HUDEP-2 (cell line): ENCODE measurements around the gene SPINK1.
"Not testable (repeated sequence)": the region's sequence is repeated elsewhere in the genome, so short reads cannot be mapped to it uniquely, and the experiment has no call there.

ENCODE experiments used
- DNase-seq, 76 experiments: peaks; one replicate each; lab custom pipeline; 2025; ENCODE audit not compliant: unreplicated experiment in 76 of 76; lab: John Stamatoyannopoulos, UW

Gene SPINK1, protein sequence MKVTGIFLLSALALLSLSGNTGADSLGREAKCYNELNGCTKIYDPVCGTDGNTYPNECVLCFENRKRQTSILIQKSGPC

DNA sequence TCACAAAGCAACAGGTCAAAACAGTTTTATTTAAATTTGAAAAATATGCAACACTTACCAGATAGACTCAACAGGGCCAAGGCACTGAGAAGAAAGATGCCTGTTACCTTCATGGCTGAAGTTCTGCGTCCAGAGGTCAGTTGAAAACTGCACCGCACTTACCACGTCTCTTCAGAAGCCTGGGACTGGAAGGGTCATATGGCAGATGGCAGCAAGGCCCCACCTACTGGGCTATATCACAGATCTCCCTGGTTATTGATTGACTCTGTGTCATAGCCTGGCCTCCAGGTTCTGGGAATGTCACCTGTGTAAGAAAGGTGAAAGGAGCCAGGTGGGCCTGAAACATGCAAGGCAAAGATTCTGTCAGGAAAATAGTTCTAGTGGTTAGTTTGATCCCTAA is at the start of gene SPINK1:
SPINK1 (minus strand) TSS at position 207 of the 400 bp plus-strand sequence; CDS start at position 113, 94 bp downstream.
- DNase-seq: no peak

DNA sequence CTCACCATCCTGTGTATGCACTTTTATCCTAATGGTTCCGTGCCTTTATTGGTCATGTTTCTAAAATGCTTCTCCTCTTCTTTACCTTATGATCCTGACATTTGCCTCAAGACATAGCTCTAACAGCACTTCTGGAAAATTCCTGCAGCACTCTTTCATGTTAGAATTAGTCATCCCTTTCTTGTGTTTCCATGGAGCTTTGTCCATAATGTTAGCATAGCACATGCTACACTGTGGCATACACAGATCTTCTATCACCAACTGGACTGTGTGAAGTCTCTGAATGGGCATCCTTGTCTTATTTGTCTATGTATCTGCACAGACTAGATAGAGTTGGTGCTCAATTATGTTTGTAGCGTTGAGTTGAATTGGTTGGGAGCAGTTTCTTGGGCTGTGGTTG is 49.0 kb upstream of the SPINK1 start:
- no peak for DNase-seq

DNA sequence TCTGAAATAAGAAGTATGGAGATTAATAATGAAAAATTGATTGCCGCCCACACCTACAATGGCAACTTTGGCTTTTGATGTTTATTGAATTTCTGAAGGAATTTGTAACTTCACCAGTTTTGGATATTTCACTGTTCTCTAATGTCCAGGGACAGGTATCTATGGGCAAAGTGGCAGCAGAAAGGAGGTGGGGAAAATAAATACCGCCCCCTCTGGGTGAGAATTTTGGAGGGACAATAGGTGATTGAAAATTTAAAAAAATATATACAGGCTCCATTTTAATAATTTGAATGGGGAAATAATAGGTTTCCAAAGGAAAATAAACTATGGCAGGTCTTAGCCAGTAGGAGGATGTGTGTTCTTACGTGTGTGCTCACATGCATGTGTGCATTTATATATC is 48.3 kb upstream of the SPINK1 start:
- no peak for DNase-seq

DNA sequence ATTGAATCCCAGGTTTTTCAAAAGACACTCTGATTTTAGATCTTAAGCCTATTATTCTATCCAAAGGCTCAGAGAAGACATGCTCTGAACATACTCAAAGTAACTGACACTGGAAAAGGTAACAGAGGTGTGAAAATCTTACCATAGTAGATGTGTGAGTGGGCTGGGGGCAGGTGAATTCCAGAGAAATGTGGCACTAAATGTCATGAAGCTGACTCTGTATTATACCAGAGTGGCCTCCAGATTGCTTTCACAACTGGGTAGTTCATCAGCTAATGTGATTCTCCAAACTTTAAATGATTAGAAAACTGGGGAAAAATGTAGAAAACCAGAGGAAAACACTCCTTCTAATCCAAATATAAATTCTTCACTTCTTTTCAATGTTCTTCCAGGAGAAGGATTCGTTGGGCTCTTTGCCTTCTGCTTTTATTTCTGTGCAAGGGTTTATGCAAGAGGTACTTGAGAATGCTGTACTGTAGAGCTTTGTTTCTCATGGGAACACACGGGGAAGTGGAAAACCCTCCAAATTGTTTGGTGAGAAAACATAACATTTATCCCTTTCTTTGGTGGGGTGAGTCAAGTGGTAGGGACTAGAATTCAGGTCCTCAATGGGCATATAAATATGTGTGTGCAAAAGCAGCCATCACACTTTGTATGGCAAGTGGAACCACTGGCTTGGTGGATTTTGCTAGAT is 46.7 kb upstream of the SPINK1 start, which contains the start of gene SCGB3A2:
SCGB3A2 (plus strand) TSS at position 646 of the 694 bp plus-strand sequence. CDS start 93 bp downstream, outside the sequence.
- no peak for DNase-seq

DNA sequence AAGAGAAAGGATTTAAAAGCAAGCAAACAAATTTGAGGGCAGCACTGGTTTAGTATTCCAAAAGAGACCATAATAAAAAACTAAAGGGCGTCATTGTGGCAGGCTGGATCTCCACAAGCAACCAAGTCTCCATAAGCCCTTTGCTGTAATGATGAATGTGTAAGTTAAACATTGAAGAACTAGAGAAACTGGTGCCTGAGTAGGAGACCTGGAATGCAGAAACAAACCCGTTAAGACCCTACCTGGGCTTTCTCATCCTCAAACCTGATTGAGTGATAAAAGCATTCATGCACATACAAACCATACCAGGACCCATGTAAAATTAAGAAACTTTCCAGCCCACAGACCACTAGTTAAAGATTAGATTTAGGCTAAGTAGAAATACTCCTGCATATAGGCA is 45.2 kb upstream of the SPINK1 start:
- DNase-seq: no peak

DNA sequence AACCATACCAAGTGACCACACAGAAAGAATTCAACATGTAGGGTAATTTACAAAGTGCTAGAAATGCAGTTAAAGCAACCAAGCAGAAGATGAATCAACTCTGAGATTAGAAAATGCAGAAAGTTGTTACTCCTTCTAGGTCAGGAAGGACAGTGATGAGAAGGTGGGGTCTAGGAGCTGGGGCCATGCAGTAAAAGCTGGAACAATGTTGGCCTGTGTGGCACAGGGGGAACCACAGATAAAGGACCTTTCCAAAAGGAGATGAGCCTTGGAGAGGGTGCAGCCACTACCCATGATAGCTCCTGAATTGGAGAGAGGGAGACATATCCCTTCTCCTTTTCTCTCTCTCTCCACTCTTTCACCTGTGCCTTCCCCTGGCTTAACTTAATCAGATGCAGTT is 44.7 kb upstream of the SPINK1 start:
- DNase-seq: no peak

DNA sequence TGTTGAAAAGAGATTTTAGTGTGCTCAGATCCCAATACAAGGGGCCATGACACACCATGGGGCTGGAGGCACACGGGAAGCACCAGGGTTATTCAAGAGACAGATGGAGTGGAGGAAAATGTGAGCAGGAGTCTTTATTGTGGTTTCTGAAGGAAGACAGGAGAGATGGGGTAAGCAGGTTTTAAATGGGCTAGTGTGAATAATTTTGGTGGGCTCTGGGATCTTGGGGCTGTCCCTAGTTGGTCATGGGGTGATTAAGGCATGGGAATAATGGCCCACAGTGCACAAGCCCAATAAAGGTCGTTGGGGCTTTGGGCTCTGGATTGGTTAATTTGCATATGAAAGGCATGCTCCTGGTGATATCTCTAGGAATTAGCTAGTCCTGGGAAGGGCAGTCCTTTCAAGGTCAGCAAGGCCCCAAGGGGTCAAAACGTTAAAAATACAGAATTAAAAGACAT is 43.5 kb upstream of the SPINK1 start:
- no peak for DNase-seq

DNA sequence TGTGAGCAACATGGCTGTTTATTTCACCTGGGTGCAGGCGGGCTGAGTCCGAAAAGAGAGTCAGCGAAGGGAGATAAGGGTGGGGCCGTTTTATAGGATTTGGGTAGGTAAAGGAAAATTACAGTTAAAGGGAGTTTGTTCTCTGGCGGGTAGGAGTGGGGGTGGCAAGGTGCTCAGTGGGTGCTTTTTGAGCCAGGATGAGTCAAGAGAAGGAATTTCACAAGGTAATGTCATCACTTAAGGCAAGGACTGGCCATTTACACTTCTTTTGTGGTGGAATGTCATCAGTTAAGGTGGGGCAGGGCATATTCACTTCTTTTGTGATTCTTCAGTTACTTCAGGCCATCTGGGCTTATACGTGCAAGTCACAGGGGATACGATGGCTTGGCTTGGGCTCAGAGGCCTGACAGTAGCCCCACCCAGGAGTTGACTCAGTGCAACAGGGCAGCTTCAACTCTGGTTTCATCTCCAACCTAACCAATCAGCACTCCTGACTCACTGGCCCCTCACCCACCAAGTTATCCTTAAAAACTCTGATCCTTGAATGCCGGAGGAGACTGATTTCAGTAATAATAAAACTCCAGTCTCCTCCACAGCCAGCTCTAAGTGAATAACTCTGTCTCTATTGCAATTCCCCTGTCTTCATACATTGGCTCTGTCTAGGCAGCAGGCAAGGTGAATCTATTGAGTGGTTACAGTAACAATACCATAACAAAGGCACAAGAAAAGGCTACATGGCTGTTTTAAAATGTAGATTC is 42.8 kb upstream of the SPINK1 start:
- not testable (repeated sequence) for DNase-seq

DNA sequence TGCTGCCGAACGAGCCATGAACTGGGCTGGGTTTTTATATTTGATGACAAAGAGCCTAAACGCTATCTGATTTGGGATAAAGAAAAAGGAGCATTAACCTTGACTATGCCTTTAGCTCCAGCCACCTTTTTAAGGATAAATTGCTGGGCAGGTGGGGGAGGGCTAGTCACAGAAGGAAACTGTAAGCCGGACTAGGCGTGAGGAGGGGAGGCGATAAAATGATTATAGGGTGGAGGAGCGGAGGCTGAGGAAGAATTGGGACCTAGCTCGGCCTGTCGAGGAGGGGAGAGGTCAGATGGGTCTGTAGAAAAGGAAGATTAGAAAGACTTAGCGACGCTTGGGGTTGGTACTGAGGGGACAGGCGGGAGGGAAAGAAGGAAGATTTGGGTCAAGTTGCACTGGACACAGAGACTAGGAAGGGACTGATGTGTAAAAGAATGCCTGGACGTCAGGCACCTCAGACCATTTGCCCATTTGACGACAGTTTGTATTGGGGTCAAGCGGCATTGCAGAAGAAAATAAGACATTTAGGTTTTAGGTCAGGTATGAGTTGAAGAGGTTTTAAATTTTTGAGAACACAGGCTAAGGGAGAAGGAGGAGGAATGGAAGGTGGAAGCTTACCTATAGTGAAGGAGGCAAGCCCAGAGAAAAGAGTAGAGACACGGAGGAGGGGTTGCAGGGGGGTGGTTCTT is 41.4 kb upstream of the SPINK1 start:
- DNase-seq: not testable (repeated sequence)

DNA sequence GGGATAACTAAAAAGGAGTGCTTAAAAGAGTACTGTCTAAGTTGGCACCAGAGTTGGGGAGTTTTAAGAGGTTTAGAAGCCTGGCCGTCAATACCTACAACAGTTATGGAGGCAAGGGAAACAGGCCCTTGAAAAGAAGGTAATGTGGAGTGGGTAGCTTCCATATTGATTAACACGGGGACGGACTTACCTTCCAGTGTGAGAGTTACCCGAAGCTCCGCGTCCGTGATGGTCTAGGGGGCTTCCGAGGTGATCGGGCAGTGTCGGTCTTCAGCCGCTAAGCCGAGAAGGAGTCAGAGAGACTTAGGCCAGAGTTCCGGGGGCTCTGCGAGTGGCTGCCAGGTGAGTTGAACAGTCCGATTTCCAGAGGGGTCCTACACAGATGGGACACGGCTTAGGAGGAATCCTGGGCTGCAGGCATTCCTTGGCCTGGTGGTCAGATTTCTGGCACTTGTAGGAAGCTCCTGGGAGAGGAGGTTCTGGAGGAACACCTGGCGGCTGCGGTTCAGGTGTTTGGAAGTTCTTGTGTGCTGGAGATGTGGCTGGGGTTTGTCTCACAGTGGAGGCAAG is 40.6 kb upstream of the SPINK1 start:
- DNase-seq: not testable (repeated sequence)

DNA sequence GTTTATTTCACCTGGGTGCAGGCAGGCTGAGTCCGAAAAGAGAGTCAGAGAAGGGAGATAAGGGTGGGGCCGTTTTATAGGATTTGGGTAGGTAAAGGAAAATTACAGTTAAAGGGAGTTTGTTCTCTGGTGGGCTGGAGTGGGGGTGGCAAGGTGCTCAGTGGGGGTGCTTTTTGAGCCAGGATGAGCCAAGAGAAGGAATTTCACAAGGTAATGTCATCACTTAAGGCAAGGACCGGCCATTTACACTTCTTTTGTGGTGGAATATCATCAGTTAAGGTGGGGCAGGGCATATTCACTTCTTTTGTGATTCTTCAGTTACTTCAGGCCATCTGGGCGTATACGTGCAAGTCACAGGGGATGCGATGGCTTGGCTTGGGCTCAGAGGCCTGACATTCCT is 38.4 kb upstream of the SPINK1 start:
- not testable (repeated sequence) for DNase-seq

DNA sequence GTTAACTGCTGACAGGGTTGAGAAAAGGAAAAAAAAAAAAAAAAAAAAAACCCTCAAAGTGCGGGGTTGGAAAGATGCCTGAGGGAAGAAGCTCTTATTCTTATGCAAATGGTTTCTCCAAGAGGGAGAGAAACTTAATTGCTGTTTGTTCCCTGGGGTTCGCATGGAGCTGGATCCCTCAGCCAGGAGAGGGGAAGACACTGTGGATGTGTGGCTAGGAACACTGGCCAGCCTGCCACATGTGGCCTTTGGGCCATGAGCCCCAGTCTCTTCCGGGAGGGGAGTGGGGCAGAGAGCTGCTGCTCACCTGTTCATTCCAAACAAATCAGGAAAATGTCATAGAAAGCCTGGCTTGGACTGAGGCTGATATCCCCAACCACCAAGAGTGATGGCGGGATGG is 37.6 kb upstream of the SPINK1 start:
- DNase-seq: no peak

DNA sequence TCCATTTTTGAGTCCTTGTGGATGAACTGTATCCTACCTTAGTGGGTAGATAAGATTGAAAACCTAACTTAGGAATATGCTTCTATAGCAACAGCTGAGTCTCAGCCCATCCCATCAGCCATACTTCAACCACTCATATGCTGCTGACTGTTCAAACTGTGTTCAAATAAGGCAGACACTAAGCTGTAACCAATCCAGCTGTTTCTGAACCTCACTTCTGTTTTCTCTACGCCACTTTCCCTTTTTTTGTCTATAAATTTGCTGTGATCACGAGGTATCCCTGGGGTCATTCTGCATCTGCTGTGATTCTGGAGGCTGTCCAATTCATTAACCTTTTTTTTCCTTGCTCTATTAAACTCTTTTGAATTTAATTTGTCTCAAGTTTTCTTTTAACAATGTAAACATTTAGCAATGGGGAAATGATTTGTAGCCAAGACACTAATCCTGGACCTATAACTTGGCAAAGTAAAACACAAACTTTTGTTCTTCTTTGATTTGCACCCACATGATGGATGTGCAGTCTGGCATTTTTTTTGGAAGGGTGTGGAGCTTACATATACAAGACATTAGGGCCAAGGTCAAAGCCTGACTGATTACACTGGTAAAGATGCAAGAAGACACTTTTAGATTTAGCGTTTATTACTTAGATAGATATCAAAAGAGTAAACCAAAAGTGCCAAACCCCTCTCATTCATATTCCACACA is 32.1 kb upstream of the SPINK1 start:
- DNase-seq: no peak

DNA sequence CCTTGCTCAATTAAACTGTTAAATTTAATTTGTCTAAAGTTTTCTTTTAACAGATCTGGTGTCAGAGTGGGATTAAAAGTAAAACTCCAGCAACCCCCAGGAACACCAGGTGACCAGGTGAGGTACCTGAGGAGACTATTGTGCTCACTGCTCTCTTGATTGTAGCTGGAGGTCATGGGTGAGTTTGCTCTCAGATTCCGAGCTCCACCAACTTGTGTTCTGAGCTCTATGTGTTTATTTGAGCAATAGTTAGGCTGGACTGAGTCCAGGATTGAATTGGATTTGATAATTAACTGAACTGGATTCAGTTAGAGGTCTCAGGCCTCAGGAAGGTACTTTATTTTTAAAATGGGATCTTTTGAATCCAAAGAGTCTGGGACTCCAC is 29.2 kb upstream of the SPINK1 start:
- DNase-seq: no peak

DNA sequence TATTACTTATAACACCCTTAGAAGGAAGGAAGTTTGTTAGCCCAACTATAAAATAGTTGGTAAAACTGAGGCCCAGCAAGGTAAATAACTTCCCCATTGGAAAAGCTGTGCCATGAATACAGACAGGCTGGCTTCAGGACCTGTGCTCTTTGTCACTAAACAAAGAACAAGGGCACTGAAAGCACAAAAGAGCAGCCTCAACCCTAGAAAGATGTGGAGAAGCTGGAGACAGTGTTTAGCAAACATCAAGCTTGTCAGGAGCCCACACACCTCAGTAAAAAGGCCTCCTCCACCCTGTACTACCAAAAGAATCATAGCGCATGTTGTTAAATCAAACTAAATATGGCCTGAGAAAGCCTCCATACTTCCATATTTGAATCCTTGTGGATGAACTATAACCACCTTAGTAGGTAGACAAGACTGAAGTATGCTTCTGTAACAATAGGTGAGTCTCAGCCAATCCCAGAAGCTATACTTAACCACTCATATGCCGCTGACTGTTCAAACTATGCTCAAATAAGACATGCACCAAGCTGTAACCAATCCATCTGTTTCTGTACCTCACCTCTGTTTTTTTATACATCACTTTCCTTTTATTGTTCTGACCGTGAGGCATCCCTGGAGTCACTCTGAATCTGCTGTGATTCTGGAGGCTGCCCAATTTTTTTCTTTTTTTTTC is 28.6 kb upstream of the SPINK1 start:
- no peak for DNase-seq

DNA sequence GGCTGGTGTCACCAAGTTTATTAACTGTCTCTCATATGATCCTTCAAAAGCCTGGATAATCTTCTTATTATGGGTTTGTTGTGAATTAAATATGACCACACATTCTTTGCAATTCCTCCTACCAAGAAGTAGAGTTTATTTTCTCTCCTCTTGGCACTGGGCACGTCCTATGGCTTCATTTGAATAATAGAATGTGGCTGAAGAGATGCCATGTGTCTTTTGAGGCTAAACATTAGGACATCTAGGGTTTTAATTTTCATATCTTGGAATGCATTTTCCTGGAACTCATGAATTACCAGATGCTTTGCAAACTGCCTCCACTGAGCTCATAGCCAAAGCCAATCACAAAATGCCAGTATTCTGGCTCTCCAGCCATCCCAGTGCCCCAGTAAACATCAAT is 27.1 kb upstream of the SPINK1 start:
- DNase-seq: no peak

DNA sequence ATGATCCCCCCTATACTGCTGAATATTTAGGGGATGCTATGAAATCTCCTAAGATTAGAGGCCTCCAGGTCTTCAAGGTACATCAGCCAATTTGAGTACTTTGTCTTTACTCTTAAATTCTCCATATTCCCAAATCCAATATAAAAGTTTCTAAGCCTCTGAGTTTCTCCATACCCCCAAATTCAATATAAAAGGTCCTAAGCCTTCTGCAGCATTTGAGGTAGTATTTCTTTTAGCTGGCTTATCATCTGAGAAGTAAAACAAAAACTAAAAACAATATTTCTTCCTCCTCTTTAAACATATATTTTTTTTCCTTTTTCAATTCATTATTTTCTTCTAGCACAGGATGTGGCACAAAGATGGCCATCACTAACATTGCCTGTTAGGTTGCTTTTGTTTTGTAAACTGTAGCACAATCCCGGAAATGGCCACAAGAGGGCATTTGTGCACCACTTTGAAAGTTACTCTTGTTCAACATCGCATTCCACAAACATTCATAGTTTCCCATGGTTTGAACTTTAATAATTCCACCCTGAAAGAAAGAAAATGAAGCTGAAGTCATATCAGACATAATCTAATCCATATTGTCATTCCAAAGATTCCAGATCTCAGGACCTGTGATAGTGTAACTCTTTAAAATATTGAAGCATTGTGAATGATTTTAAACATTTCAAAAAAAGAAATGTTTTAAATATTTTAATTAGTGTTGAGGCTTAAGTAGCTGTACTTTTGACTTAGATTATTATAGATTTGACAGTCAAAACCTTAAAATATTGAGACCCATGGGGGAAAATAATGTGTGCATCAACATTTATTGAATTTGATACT is 26.0 kb upstream of the SPINK1 start:
- peak in 31 of 76 experiments; percentile 1 to 30 (median 12) for DNase-seq

DNA sequence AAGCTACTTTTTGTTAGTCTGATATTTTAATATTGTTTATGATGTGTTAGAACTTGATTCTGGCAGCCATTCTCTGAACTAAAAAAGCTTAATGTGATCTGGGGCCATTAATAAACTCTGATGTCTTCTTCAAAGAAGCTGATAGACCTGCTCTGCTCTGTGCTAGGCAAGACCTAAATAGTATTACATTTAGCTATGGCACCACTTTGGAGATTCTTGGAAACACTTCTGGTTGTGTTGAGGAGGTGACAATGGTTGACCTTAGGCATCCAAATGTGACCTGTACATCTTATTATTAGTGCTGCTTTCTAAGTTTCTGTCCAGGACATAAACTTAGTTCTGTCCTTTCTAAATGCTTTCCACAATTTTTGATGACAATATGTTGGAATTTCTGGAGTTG is 25.3 kb upstream of the SPINK1 start:
- no peak for DNase-seq

DNA sequence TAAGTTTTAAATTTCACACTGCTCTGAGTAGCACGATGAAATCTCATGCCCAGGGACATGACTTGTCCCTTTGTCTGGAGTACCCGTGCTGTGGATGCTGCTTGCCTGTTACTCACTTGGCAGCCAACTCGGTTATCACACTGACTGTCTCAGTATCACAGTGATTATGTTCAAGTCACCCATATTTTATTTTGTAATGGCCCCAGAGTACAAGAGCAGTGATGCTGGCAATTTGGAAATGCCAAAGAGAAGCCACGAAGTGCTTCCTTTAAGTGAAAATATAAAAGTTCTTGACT is 24.3 kb upstream of the SPINK1 start:
- no peak for DNase-seq
